ENCODE results near the gene GNAS-AS1. TPM values are rescaled to one million over a fixed set of nuclear protein-coding genes. Genes with fewer than 3 reads are reported as not detected.

Gene GNAS-AS1
- total RNA-seq, 4 donors from 2014 or later: 0.55 to 1.1 TPM; not detected in 2

DNA sequence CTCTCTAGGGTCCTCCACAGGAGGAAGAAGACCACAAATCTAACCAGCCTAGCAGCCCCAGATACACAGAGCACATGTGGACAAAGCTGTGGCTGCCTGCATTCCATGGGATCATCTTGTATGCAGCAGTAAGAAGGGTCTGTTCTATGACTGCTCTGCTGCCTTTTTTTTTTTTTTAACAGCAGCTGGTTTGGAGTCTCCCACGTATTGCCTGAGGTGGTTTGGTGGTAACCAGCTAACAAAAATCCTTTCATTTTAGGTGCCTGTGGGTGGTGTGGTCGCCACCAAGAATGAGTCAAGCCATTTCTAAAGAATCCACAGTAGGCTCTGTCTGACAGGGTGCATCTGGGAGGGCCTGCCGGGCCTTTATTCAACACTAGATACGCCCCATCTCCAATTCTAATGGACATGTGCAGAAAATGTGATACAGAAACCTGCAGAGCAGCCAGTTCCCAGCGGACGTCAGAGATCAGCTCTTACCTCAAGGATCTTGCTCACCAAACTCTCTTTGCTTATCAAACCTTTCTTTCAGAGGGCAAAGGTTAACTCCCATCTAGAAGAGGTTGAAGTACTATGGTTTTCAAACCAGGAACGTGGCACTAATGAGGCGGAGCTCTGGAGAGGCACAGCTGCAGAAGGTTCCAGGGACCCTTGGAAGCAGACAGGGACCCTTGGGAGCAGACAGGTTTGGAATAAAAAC, 32.0 kb downstream of the GNAS-AS1 start:
- intact Hi-C loops (cut with DNase I; ENCODE audit: low total_unique reads) (no loop called here), in situ Hi-C loops (cut with MboI; ENCODE audit: low pct_ligation_motif_present in 1 of 4, low pct_unique_long_range_greater_than_20kb in 1 of 4, low sequenced_read_pairs in 3 of 4) (no loop called here)
- Histone ChIP-seq H3K27me3 (no peaks in the 10 kb centered on the region), H3K27ac (no peak overlapping the region), H3K9me3 (no peaks in the 10 kb centered on the region), H3K4me1 (no peaks in the 10 kb centered on the region), H3K4me3 (no peak overlapping the region), H3K36me3 (no peaks in the 10 kb centered on the region)
- WGBS, 2 donors (ENCODE audit: low coverage in 1 of 2): 67 to 70% methylated on average over 4 to 8 of the region's 8 CpGs
- no peak for DNase-seq
- TF ChIP-seq POLR2A (IDR thresholded peaks at IDR 0.05): no peak
- TF ChIP-seq EP300 (IDR thresholded peaks at IDR 0.05; ENCODE audit: low read depth): no peak
- TF ChIP-seq, protein P1, sequence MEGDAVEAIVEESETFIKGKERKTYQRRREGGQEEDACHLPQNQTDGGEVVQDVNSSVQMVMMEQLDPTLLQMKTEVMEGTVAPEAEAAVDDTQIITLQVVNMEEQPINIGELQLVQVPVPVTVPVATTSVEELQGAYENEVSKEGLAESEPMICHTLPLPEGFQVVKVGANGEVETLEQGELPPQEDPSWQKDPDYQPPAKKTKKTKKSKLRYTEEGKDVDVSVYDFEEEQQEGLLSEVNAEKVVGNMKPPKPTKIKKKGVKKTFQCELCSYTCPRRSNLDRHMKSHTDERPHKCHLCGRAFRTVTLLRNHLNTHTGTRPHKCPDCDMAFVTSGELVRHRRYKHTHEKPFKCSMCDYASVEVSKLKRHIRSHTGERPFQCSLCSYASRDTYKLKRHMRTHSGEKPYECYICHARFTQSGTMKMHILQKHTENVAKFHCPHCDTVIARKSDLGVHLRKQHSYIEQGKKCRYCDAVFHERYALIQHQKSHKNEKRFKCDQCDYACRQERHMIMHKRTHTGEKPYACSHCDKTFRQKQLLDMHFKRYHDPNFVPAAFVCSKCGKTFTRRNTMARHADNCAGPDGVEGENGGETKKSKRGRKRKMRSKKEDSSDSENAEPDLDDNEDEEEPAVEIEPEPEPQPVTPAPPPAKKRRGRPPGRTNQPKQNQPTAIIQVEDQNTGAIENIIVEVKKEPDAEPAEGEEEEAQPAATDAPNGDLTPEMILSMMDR (IDR thresholded peaks at IDR 0.05): no peak
- TF ChIP-seq POLR2AphosphoS5 (IDR thresholded peaks at IDR 0.05): no peak

DNA sequence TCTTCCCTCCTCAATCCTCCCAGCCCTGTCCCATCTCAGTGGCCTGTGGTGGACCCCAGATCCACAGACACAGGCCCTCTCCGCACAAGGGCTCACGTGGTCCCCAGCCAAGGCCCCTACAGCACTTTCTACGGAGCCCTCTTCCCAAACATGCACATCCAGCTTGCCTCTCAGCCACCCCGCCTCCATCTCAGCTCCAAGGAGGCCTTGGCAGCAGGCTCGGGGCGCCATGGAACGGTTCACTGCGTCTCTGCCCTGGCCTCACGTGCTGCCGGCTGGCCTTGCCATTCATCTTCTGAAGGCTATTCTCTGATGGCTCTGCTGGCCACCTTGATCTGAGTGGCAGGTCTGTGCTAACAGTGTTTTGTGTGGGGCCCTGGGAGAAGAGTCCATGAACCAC, 33.0 kb downstream of the GNAS-AS1 start:
- intact Hi-C loops (cut with DNase I; ENCODE audit: low total_unique reads) (no loop called here), in situ Hi-C loops (cut with MboI; ENCODE audit: low pct_ligation_motif_present in 1 of 4, low pct_unique_long_range_greater_than_20kb in 1 of 4, low sequenced_read_pairs in 3 of 4) (no loop called here)
- H3K4me1 ChIP-seq: no peaks in the 10 kb centered on the region
- no peaks in the 10 kb centered on the region for H3K9me3 ChIP-seq
- DNase-seq: no peak
- no peak overlapping the region for H3K4me3 ChIP-seq
- WGBS, 2 donors (ENCODE audit: low coverage in 1 of 2): 90 to 91% methylated on average over 7 to 10 of the region's 10 CpGs
- no peaks in the 10 kb centered on the region for H3K27me3 ChIP-seq
- no peak overlapping the region for H3K27ac ChIP-seq
- TF ChIP-seq, protein P1 (IDR thresholded peaks at IDR 0.05): no peak
- TF ChIP-seq POLR2AphosphoS5 (IDR thresholded peaks at IDR 0.05) (no peak), EP300 (IDR thresholded peaks at IDR 0.05; ENCODE audit: low read depth) (no peak), POLR2A (IDR thresholded peaks at IDR 0.05) (no peak)
- H3K36me3 ChIP-seq: no peaks in the 10 kb centered on the region

DNA sequence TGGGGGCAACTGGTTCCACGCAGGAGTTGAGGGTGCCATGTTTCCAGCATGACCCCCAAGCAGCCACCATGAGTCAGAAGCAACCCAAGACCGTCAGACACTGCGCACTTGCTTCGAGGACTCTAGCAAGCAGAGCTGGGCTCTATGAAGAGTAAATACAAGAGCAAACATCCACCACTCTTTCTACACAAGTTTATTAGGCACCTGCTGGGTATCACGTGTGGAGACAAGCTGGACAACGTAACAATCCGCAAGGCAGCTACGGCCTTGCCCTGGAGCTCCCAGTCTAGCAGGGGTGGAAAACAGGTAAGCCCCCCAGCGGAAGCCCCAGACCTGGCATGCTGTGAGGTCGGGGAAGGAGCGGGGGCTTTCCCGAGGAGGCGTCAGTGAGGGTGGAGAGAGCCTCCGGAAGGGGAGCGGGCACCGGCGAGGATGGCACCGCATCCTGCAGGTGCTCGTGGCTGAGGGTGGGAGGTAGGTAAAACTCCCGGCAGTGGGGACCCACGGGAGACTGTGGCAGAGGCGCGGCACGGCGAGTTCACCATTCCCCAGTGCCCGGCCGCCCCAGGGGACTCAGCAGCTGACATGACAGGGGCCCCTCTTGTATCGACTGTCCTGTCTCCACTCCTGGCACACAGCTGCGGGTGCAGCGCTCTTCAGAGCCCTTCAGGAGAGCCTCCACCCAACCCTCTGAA, 33.6 kb downstream of the GNAS-AS1 start:
- intact Hi-C loops (cut with DNase I; ENCODE audit: low total_unique reads) (no loop called here), in situ Hi-C loops (cut with MboI; ENCODE audit: low pct_ligation_motif_present in 1 of 4, low pct_unique_long_range_greater_than_20kb in 1 of 4, low sequenced_read_pairs in 3 of 4) (no loop called here)
- Histone ChIP-seq H3K27ac (no peak overlapping the region), H3K27me3 (no peaks in the 10 kb centered on the region), H3K4me1 (no peaks in the 10 kb centered on the region), H3K9me3 (no peaks in the 10 kb centered on the region), H3K36me3 (no peaks in the 10 kb centered on the region), H3K4me3 (no peak overlapping the region)
- 53 to 91% methylated on average over 3 to 30 of the region's 30 CpGs for WGBS, 2 donors (ENCODE audit: low coverage in 1 of 2)
- DNase-seq: no peak
- TF ChIP-seq POLR2AphosphoS5 (IDR thresholded peaks at IDR 0.05) (no peak), POLR2A (IDR thresholded peaks at IDR 0.05) (no peak), EP300 (IDR thresholded peaks at IDR 0.05; ENCODE audit: low read depth) (no peak)
- TF ChIP-seq, protein P1 (IDR thresholded peaks at IDR 0.05): no peak

DNA sequence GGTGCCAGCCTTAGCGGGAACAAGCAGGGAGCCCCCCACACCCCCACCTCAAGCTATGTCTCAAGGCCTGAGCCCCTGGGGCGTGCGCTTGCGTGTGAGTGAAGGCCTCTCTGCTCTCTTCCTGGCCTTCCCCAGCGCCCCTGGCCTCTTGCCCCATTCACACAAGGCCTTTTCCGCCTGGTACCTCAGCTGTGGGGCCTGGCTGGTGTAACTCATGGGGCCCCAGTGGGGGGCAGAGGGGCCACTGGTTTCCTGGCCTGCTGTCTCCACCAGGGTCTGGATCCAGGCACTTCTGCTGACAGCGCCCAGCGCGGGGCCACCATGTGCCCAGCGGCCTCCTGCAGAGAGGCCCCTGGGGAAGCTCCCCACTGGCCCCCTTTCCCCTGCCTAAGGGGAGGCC, 34.7 kb downstream of the GNAS-AS1 start:
- in situ Hi-C loops (cut with MboI; ENCODE audit: low pct_ligation_motif_present in 1 of 4, low pct_unique_long_range_greater_than_20kb in 1 of 4, low sequenced_read_pairs in 3 of 4) (no loop called here), intact Hi-C loops (cut with DNase I; ENCODE audit: low total_unique reads) (no loop called here)
- H3K36me3 ChIP-seq: no peaks in the 10 kb centered on the region
- TF ChIP-seq, protein P1 (IDR thresholded peaks at IDR 0.05): no peak
- TF ChIP-seq POLR2AphosphoS5 (IDR thresholded peaks at IDR 0.05) (no peak), EP300 (IDR thresholded peaks at IDR 0.05; ENCODE audit: low read depth) (no peak), POLR2A (IDR thresholded peaks at IDR 0.05) (no peak)
- H3K9me3 ChIP-seq: no peaks in the 10 kb centered on the region
- peaks cover 2% of the 10 kb centered on the region for H3K27me3 ChIP-seq
- no peaks in the 10 kb centered on the region for H3K4me1 ChIP-seq
- no peak for DNase-seq
- H3K27ac ChIP-seq: no peak overlapping the region
- H3K4me3 ChIP-seq: no peak overlapping the region
- WGBS, 2 donors (ENCODE audit: low coverage in 1 of 2): 90% methylated on average over 6 of the region's 10 CpGs; no CpG with 5 or more reads in 1 of the 2 donors

All from transverse colon (tissue), 4 donors.